CD4-positive, alpha-beta T cell treated with Interleukin-10 for 1 hour (primary cell): ENCODE measurements around the gene PACRG.
A peak's percentile ranks its signal among the peaks of the same experiment; 100 is the strongest.

ENCODE experiments used
- DNase-seq: peaks from one replicate; pipeline ENCODE4 v3.0.0-alpha.2; 2020

PACRG gene

GRCh38 chr6:162873537-162873936 lies 145.8 kb downstream of the PACRG start:
- no peak for DNase-seq

GRCh38 chr6:162875070-162875469 lies 147.3 kb downstream of the PACRG start:
- DNase-seq, result no peak

GRCh38 chr6:162882801-162883481 lies 155.2 kb downstream of the PACRG start:
- DNase-seq, result no peak

DNA sequence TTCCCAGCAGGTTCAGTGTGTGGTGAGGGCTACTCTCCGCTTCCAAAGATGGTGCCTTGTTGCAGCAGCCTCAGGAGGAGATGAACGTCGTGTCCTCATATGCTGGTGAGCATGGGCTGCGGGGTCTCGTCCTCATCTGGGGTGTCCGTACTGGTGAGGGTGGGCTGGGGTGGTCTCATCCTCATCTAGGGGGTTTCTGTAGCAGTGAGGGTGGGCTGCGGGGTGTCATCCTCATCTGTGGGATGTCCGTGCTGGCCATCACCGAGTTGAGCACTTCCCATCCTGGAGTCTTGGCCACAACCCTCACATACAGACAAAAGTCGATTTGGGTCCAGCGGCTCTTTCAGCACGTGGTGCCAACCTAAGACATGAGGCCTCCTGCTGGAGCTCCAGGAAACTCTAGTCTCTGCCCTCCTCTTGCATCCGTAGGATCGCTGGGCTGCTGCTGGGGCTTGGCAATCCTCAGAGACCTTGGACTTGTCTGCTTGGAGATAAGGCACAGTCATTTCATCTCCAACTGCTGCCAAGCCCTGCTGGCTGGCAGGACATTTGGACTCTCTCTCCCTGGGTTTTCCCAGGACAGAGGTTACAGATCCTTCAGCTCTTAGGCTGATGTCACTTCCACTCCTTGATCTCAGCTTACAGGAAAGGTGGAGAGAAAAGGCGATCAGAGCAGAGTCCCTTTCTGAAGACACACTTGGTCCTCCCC lies 160.4 kb downstream of the PACRG start:
- DNase-seq, result no peak

DNA sequence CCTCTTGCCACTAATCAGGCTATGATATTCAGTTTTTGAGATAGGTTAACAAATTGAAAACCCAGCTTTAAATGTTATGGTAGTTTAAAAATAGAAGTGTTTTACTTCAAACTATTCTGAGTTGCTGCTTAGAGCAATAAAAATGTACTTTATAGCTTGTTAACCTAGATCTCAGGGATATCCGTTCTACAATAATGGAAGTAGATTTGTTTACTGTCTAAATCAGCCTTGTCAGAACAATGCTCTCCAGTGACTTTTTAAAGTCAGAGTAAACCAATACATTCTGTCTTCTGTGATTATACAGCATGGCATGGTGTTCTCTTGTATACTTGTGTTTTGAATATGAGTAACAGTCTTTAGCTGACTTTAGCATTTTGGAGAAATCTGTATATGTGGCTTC lies 161.5 kb downstream of the PACRG start:
- DNase-seq, result no peak

- no peak for DNase-seq
Observed at GRCh38 chr6:162898011-162898410, 170.2 kb downstream of the PACRG start.

DNA sequence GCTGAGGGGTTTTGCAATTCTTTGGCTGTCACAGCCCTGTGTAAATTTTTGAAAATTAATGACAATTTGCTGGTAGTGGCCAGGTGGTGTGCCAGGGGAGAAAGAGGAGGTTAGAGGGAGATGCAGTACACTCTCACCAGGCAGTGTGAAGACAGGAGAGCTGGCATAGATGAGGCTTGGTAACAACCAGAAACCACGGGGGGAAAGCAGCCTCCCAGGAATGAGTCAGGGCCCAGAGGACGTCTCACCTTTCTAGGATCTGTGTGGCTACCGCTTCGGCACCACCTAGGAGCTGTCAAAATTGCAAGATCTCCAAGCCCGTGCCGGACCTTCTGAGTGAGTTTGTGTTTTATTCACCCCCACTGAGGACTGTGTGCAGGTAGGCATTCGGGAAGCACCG lies 171.4 kb downstream of the PACRG start:
- DNase-seq, result no peak

- no peak for DNase-seq
Observed at GRCh38 chr6:162900503-162900902, 172.7 kb downstream of the PACRG start.

GRCh38 chr6:162904069-162904663 lies 176.4 kb downstream of the PACRG start:
- no peak for DNase-seq

DNA sequence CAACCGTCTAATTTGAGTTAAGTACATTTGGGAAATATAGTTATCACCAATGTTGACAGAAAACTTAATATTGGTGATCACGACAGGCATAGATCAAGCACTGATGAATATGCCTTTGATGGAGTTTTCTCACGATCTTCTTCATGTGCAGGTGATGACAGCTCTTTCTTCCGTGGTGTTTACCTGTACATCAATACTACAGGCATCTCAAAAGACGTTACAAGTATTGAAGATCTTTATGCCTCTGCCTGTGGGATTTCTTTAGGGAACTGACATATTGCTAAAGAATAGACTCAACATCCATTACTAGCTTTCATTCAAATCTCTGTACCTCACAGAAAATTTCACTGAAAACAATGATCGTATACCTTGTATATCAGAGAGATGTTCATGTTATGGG lies 178.7 kb downstream of the PACRG start:
- no peak for DNase-seq

- peak; percentile 6 for DNase-seq
Observed at GRCh38 chr6:162907876-162908481, 180.2 kb downstream of the PACRG start.

GRCh38 chr6:162913206-162913605 lies 185.4 kb downstream of the PACRG start:
- DNase-seq, result no peak

DNA sequence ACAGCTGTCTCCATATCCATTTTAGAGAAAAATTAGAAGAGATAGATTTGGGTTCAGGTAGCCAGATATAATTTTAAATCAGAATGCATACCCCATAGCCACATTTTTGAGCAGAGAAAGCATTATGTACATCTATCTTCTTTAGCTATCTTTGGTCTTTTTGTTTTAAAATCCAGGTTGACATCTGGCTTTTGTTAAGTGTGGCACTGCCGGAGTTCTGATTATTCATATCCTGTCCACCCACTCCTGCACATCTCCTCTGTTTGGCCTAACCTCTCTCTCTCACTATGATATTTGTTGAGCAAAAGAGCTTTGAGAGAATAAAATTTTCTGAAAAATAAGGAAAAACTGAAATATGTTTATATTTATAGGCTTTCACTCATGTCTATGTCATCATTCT lies 189.7 kb downstream of the PACRG start:
- no peak for DNase-seq

DNA sequence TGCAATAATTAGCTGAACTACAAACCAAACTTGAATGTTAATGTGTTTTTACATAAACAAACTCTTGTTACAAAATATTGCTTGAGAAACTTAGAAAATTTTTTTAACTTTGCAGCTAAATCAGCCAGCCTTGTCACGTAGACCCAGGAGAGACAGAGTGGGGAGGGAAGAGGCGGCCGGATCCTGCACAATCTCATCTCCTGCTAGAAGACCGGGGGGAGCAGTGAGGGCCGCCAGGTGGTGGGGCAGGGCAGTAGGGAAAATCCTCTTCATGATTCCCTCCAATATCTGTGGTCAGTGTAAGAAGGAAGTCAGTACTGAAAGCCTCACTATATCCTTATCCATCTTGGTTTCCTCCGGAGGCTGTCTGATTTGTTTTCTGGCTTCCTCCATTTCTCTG lies 193.3 kb downstream of the PACRG start:
- no peak for DNase-seq

DNA sequence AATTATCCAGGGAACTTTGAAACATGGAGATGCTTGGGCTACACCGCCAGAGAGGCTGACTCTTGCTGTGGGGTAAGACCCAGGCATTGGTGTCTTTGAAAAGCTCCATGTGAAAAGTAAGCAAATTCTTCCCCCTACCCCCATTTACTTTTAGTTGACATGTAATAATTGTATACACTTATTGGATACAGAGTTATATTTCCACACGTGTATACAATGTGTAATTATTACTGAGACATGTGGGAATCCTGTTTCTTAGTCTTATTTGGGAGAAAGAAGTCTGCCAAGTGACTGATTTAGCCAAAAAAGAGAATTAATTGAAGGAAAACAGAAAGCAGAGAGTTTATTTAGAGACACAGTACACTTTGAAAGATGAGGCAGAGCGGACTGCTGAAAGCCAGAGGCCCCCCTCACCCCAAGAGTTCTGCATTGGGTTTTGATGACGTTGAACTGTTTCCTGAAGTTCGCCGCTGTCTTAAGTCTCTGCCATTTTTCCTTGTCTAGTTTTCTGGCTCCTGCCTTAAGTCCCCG lies 193.8 kb downstream of the PACRG start:
- no peak for DNase-seq

- no peak for DNase-seq
Observed at GRCh38 chr6:162922563-162923166, 194.9 kb downstream of the PACRG start.

DNA sequence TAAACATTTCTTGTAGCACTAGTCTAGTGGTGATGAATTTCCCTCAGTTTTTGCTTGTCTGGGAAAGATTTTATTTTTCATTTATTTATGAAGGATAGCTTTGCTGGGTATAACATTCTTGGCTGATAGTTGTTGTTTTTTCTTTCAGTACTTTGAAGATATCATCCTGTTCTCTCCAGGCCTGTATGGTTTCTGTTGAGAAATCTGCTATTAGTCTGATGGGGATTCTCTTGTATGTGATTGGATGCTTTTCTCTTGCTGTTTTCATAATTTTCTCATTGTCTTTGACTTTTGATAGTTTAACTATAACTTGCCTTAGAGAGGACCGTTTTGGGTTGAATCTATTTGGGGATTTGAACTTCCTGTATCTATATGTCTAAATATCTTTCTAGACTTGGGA lies 207.1 kb downstream of the PACRG start:
- no peak for DNase-seq

GRCh38 chr6:162940426-162940825 lies 212.7 kb downstream of the PACRG start:
- DNase-seq, result no peak

DNA sequence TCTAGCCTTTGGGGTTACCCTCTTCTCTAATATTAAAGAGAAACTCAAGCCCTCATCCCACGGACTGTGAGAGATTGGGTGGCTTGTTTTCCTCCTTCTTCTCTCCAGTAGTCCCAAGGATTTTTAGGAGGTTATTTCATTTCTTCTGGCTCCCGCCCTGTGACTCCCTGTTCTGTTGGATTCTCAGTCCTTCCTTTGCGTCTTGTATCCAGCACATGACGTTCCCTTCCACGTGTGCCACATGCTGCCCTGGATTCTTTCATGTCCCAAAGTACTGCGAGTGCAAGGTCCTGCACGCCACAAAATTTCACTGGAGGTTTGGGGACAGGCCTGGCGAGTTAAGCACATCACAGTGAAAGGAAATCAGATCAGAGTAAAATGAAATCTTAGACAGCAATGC lies 213.4 kb downstream of the PACRG start:
- no peak for DNase-seq

- DNase-seq, result no peak
Observed at GRCh38 chr6:162942866-162943265, 215.1 kb downstream of the PACRG start.

DNA sequence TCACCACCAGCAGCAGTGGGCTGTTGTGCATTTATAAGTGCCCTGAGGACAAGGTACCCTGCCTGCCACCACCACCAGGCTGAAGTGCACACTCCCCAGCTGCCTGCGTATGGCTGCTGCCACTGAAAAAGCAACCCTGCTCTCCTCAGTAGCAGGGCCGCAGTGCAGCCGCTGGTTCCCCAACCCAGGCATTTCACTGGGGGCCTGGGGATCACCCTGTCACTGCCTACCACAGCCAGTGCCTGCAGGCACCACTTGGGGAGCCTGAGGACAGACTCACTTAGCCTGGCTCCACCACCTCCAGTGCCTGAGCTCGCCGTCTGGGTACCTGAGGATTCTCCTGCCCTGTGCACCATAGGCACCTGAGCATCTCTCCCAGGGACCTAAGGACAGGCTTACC lies 215.6 kb downstream of the PACRG start:
- DNase-seq, result no peak

DNA sequence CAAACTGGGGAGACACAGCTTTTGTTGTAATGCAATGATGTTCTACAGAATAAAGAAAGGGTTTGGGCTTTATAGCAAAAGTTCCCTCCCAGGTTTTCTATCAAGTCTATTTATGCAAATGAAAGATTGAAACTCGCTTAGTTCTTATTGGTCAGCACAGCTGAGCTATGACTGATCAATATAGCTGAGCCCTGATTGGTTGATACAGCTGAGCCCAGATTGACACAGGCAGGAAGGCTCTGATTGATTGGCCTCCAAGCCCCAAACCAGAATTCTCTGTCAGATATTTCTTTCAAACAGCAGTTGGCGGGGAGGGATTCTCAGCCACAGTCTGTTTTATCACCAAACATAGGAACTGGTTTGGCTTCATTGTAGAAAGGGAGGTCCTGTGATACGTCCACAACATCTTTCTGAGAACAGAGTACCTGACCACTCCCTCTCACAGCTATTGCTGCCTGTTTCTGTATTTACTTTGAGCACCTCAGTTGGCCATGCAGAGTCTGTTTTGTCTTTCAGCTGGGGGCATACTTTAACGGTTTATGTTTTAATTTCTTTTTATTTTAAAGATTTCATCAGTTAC lies 223.5 kb downstream of the PACRG start:
- no peak for DNase-seq

- DNase-seq, result no peak
Observed at GRCh38 chr6:162952423-162952822, 224.6 kb downstream of the PACRG start.
